ENCODE data around the gene PPIL1.

GRCh38 chr6:36805096-36805797, 69.4 kb downstream of the PPIL1 start:
- no peak for TF ChIP-seq POLR2A (IDR thresholded peaks at IDR 0.05)
- TF ChIP-seq, protein P1, sequence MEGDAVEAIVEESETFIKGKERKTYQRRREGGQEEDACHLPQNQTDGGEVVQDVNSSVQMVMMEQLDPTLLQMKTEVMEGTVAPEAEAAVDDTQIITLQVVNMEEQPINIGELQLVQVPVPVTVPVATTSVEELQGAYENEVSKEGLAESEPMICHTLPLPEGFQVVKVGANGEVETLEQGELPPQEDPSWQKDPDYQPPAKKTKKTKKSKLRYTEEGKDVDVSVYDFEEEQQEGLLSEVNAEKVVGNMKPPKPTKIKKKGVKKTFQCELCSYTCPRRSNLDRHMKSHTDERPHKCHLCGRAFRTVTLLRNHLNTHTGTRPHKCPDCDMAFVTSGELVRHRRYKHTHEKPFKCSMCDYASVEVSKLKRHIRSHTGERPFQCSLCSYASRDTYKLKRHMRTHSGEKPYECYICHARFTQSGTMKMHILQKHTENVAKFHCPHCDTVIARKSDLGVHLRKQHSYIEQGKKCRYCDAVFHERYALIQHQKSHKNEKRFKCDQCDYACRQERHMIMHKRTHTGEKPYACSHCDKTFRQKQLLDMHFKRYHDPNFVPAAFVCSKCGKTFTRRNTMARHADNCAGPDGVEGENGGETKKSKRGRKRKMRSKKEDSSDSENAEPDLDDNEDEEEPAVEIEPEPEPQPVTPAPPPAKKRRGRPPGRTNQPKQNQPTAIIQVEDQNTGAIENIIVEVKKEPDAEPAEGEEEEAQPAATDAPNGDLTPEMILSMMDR (IDR thresholded peaks at IDR 0.05): no peak
